SK-N-MC (cell line): Measurements from ENCODE around the gene CACNA1E.

Experiments
- EZH2 ChIP-seq: fragments of 200-600 bp; sonication (generic); IDR thresholded peaks from one replicate; pipeline ENCODE4 v1.6.1; 2017; ENCODE audit warnings: antibody characterized with exemption
- POLR2AphosphoS5 ChIP-seq: IDR thresholded peaks from 2 replicates; pipeline ENCODE4 v1.6.1; 2012; ENCODE audit warnings: mild to moderate bottlenecking, low read depth, low read length, borderline replicate concordance

DNA sequence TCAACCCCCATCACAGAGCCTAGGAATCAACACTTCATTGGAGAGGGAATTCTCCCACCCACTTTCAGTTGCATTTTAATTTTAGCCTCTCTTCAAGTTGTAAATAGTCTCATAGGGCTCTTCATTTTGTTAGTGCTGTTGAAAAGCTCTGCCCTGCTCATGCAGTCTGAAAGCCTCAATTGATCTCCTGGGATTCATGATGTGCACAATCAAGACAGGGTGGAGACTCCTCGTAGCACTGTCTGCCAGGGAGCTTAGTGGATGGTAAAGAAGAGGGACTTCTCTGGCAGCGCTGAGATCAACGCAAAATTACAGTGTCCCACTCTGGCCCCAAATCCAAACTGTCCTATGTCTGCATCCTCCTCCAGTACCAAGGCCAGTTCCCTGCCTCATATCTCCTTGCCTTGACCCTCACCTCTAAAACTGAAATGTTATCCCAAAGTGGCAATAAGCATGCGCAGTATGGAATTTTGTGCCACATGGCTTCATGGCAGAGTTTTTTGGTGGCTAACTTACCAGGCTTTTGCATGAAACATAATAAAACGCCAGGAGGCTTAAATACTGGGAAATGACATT is 282.2 kb downstream of the CACNA1E start:
- TF ChIP-seq EZH2, result no peak
- TF ChIP-seq POLR2AphosphoS5, result no peak
